ENCODE results near the gene PHKB.

Gene PHKB

DNA sequence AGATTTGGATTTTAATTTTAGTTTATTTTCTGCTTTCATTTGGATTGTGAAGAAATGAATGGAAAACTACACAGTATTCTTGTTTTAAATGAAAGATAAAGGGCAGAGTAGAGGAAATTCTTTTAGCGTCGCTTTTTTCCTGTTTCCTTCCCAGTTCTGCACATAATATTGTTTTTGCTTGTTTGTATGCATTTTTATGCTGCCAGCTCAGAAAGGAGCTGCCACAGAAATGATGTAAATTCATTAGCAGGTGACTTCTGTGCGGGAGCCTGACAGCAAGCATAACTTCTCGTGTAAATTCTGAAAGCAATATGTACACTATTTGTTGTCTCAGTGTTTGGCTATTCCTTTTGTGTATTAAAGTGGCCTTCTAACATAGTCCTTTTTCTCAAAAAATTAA is 234.6 kb downstream of the PHKB start:
- no peak for DNase-seq

DNA sequence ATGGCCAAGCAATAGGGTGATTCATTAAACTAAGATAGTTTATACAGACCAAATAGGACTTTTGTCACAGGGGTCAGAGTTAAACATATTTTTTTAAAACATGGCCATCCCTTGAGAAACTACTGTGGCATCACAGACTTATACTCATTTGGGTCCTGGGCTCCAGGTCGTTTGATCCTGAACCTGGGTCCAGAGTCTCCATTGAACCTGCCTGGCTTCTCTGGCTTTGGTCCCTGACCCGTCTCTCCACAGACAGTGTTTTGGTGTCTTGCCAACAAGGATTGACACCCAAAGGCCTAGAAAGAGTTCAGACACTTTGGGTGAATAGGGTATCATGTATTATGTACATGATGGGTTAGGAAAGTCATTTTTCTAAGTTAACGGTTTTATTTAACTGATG is 236.7 kb downstream of the PHKB start:
- DNase-seq: no peak

DNA sequence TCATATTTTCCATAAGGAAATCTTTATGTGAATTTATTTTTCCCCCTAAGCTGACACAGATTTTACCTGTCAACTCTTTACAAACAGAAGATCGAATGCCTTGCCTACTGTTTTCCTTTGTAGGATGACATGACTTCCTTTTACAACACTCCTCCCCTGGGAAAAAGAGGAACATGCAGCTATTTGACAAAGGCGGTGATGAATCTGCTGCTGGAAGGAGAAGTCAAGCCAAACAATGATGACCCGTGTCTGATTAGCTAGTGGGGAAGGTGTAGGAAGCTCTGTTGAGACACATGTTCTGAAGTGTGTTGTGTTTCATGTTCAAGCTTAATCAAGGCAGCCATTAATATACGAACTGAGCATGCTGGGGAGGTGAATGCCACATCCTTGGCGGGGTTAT is 238.0 kb downstream of the PHKB start:
- DNase-seq: peak; percentile 1

DNA sequence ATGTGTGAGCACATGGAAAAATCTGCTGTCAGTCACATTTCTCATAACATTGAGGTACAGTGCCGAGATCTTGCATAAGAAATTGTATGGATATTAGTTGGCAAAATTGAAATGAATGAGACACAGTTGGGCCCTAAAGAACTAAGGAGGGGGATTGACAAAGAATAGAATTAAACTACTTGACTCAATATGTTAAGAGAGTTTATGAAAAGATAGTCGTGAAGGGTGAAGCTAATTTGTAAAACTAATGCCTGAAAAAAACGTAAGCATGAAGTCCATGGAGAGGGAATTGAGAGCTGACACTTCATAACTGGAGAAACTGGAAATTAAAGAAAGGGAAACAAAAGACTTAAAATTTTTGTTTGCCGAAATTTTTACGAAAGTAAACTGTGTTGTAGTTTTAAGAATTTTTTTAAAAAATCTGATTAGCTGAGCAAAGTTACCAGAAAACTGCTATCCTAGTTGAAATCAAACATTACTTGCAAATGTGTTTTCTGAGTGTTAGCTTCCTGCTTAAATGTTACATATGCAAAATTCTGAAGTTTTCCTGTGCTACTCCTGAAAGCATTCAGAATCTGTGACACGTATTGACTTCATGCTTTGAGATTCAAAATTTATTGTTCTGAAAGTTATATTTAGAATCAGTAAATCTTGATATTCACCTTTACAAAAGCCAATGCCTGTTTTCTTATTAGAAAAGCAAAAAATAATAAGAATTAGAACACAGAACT is 239.9 kb downstream of the PHKB start:
- DNase-seq: no peak

DNA sequence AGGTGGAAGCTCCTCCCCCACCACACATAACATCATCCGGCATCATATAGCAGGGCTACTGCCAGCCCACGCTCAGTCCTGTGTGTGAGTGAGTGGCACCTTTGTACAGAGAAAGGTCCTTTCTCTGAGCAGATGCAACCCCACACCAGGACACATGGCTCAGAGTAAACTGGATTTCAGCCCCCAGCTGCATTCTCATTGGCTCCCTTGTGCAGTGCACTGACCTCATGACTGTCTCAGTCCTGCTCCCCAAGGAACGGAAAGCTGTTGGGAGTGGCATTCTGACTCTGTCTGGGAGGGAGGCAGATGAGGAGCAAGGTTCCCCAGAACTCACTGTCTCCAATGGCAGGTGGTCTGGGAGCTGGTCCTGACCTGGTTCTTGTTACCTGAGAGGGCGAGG is 244.1 kb downstream of the PHKB start:
- DNase-seq: no peak

DNA sequence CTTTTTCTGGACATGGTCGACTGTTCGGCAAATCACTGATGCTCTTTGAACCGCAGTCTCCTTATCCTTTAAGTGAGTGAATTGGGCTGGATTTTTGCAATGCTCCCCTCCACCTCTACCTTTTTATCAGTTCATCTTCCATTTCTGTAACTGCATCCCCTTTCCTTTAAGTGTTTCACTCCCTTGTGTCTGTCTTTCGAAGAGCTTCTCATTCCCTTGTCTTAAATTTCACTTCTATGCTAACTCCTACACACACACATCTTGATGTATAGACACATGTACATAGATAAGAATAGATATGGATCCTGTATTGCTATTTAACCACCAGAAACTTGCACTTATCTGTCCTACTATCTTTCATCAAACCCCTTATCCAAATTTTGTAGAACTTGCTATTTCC is 250.7 kb downstream of the PHKB start:
- no peak for DNase-seq

DNA sequence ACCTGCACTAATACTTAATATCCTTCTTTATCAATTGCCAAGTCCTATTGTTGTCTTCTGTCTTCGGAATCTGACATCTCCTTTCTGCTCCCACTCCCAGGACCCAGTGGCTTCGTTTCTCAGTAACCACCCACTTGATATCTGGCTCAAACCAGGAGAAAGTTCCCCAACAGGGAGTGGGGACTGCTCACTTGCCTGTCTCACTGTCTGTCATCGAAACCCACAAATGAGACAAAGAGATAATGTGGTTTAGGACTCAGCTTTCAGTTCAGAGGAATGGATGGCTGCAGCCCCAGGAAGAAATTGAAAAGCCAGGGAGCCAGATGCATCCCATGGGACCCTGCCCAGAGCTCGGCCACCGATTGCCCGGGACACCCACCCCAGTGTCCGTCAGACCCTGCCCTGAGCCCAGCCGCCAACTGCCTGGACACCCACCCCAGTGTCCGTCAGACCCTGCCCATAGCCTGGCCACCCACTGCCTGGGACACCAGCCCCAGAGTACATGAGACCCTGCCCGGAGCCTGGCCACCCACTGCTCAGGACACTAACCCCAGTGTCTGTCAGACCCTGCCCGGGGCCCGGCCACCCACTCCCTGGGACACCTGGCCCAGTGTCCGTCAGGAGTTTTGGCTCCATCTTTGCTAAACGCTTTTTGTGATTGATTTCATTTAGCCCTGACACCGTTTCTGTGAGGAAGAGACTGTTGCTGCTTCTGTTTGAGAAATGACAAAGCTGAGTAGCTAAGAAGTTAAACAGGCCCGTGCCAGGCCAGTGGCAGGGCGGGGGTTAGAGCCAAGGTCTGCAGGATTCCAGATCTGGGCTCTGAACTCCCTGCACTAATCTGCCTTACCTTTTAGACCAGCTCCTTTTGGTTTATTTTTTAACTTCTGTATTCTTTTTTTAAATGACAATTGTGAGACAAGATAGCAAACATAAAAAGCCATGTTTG is 251.4 kb downstream of the PHKB start:
- no peak for DNase-seq

DNA sequence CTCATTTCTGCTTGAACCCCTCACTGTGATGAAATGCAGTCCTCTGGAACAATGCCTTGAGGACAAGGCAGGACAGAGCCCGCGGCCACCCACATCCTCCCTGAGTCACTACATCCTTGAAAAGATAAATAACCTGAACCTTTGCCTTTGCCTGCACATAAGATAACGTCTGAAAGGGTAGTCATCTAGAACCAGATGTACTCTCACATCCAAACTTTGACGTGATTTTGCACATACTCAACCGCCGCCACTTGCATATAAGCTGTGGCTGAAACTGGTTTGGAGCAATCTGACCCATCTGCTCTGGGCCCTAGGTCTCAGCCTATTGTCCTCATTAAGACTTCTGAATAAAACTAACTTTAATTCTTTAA is 252.1 kb downstream of the PHKB start:
- peak; percentile 51 for DNase-seq

DNA sequence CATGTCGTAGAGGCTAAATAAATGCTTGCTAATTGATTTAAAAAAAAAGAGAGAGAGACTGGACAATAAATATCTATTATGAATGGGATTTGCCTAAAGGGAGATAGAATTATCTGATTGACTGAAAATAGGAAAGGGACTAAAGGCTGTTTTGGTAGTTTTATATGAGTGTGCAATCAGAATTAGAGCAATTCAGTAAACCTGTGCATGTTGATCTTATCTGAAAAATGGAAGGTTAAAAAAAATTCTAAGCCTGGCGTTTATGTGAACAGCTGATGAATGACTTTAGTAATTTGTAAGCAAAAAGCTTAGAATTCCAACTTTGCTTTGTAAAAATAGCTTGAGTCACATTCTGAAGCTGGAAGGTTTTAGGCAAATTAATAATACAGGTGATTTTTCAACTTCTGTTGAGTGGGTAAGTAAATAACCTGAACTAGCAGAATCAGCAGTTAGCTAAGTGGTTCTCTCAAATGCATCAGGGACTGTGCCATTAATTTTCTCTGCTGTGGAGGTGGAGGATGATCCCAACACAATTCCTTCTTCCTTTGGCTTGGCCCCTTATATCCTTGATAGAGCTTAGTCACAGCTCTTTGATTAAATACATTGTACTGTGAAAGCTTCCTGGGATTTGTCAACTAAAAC is 254.4 kb downstream of the PHKB start:
- no peak for DNase-seq

DNA sequence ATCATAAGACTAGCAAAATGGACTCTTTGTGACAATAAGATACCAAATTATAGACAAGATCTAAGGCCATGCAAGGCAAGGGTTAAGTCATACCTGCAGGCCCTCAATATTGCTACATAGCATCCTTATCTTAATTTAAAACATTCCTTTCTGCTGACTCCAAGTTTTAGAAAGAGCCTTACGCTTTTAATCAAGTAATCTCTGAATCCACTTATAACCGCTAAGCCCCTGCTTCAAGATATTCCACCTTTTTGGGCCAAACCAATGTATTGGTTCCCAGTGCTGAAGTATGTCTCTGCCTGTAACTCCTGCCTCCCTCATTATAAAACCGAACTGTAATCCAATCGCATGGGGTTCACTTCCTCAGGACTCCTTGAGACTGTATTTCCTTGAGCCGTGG is 255.4 kb downstream of the PHKB start:
- DNase-seq: no peak

DNA sequence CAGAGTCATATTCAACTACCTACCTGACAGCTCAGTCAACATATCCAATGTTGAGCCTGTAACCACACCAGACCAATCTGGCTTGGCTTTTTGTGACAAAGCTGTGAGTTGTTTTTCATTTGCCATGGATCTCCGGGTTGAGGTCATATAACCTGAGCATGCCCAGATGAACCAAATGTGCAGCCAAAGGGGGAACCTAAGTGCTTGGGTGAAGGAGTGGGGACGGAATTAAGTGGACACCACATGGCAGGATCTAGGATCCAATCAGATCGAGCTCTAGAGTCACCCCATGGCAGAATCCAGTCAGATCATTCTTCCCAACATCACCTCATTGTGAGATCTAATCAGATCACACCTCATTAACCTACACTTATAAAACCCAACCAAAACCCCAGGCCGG is 258.6 kb downstream of the PHKB start:
- no peak for DNase-seq

DNA sequence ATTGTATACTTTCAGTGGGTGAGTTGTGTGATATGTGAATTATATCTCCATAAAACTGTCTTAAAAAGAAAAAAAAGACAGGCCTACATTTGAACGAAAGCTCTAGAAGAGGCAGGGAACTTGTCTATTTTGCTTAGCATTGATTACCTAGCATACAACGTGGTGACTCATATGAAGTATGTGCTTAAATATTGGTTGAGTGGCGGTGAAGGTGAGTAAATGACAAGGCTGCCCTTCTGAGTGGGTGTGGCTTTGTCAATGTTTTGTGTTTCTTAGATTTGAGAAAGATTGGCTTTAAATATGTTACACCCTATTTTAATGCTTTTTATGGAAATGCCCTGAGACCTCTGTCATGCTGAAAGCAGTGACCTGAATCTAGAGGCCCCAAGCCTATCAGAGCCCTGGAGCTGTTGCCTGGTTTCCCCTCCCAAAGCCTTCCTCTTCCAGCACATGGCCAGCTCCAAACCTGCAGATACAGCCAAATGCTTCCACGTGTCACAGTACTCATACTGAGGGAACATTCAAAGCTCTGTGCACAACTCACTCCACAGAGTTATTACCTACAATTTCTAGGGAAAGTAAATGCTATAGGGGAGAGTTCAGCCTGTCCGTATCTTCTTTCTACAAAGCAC is 260.0 kb downstream of the PHKB start:
- DNase-seq: no peak

DNA sequence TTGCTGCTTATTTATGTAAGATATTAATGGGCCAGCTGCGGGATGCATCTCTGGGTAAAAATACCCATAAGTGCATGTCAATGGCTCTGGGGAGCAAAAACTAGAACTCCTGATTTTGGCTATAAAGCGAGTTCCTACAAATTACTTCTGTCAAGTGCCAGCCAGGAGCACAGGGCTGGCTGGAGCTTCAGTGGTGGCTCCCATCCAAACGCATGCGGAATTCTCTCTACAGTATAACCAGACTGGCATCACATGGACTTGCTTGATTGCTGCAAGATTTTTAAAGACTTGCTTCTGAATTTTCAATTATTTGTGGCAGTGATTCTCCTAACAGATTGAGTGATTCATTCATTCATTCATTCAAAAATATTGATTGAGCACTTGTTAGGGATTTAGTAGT is 260.9 kb downstream of the PHKB start:
- no peak for DNase-seq

DNA sequence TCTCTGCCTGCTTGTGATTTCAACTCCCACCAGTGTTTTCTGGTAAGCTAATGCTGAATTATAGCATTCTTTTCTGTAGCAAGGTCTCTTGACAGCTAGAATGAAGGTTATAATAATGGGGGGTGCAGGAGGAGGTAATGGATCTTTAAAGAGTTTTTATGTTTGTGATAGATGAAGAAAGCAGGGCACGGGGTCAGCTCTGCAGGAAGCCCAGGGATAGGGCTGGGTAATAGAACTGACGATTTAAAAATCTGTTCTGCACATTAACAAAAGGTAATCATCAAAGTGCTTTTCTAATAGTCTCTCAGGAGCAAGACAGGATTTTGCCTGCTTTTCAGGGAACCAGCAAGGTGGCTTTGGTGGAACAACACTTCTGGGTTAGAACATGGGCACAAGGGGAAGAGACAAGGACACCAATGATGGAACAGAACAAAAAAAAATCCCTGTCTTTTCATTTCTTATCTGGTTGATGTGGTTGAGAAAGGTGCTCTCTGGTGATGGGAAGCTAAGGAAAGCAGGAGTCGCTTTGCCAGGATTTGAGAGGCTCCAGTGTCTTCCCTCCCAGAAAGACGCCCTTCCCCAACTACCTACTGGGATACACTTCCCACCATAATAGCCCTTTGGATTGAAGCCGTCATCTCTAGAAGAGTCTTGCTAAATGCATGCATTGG is 263.1 kb downstream of the PHKB start:
- DNase-seq: no peak

DNA sequence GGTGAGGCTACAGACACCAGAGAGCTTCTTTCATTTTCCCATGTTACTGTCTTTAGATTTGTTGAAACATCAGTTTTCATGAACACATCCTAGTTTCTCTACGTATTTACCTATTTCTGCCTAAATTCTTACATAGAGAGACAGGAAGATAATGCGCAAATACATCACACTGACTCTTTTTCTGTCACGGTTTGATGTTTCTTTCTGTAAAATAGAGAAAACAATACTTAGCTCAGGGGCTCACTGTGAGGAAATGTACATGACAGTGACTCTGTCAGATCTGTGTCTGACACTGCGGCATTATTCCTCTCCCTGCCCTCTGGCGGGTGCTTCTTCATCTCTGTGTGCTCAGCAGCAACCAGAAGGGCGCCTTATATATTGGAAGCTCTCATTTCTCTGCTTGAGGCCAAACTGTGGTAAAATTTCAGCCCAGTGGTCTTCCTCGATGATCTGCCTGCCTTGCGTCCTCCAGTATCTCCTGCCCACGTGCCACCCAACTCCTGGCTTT is 264.1 kb downstream of the PHKB start:
- no peak for DNase-seq

DNA sequence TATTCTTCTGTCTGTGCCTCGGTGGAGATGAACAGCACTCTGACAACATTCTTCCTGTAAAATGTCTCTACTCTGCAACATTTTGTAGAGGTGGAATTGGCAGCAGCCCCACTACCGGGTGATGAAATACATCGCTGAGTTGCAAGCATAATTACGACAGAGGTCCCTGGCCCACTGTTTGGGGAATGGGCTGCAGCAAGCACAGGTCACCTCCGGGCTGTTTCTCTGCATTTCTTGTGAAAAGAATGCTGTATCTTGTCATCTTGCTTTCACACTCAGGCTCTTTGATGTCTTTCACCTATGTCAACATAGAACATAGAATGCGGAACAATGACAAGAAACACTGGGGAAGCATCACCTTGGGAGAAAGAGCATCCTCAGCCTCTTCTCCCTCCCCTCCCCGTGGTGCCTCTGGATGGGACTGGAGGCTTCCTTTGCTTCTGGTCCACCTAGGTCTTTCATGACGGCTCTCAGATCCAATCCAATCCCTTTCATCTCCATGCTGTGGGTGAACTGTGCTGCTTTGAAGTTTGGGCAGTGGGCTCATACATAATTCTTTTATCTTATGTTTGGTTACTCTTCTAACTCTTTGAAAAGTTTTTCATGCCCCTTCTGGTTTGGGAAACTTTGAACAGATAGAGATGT is 265.0 kb downstream of the PHKB start:
- no peak for DNase-seq

DNA sequence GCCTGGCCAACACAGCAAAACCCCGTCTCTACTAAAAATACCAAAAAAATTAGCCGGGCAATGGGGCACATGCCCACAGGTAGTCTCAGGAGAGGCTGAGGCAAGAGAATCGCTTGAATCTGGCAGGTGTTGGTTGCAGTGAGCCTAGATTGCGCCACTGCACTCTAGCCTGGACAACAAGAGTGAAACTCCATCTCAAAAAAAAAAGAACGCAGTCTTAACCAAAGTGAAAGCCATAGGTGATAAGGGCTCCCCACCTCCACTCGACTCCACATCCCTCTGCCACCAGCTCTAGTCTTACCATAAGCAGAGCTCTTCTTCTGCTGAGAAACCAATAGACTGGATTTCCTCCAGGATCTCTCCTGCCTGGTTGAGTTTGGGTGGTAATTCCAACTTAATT is 266.0 kb downstream of the PHKB start:
- DNase-seq: no peak

DNA sequence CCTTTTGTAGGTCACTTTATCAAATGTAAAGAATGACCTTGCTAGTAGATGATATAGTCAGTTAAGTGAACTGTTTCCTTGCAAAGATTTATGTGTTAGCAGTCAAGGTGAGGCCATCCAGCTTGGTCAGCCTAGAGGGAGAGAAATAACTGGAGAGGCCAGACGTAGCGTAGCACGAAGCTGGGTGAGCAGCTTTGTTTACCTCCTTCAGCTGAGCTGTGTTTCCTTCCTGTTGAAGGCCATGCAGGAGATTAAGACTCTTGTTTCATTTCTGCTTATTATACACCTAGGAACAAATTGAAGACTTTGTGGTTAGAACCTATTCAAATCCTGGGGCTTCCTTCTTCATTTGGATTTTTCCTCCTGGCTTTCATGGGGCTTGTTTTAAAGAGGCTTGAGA is 267.1 kb downstream of the PHKB start:
- DNase-seq: no peak

DNA sequence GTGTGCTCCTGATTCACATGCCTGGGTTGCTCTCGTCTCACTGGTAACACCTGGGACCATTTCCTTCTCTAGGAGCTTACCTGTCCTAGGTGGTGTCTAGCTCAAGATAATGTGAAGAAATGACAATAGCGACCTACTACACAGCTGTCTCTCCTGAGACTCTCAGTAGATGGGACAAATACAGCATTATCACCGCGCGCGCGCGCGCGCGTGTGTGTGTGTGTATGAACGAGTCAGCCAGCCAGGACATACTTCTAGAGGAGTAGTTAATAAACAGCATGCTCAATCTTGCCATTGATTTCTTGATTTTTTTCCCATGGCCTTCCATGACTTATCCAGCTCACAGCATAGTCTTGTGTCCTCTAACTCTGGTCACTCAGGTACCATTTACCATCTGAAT is 268.6 kb downstream of the PHKB start:
- no peak for DNase-seq

DNA sequence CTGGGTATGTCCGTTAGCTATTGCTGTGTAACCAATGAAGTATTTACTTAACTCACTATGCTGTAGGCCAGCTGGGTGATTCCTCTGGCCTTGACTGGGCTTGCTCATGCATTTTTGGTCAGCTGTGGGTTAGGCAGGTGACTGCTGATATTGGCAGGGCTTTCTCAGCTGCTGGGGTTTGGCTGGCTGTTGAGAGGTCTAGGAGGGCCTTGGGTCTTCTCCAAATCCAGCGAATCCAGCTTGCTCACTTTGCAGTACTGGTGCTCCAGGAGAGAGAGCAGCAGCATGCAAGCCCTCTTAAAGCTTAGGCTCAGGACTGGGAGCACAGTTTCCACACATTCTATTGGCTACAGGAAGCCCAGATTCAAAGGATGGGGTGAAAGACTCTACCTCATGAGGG is 270.1 kb downstream of the PHKB start:
- peak; percentile 62 for DNase-seq

DNA sequence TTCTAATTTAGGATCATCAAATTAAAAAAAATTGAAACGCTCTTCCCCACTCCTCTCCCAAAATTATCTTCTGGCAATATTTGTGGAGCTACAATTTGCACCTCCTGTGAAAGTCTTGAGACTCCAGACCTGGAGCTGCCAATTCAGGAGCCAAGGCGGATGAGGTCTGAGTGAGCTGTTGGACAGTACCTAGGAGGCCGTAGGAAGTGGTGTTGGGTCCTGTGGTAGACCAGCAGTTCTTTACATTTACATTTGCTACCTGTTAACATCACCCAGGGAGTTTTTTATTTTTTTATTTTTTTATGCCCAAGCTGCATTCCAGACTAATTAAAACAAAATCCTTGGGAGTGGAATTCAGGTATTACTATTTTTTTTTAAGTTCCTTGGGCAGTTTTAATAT is 271.0 kb downstream of the PHKB start:
- no peak for DNase-seq
